HG02938 (cell line): ENCODE data around the gene ATRIP.

Experiments
- ATAC-seq: cut with Tn5 transposase; IDR thresholded peaks from one replicate; pipeline ENCODE4 v1.9.1; 2021; ENCODE audit warnings: mild to moderate bottlenecking, moderate library complexity; ENCODE audit not compliant: unreplicated experiment

The ATRIP gene

DNA sequence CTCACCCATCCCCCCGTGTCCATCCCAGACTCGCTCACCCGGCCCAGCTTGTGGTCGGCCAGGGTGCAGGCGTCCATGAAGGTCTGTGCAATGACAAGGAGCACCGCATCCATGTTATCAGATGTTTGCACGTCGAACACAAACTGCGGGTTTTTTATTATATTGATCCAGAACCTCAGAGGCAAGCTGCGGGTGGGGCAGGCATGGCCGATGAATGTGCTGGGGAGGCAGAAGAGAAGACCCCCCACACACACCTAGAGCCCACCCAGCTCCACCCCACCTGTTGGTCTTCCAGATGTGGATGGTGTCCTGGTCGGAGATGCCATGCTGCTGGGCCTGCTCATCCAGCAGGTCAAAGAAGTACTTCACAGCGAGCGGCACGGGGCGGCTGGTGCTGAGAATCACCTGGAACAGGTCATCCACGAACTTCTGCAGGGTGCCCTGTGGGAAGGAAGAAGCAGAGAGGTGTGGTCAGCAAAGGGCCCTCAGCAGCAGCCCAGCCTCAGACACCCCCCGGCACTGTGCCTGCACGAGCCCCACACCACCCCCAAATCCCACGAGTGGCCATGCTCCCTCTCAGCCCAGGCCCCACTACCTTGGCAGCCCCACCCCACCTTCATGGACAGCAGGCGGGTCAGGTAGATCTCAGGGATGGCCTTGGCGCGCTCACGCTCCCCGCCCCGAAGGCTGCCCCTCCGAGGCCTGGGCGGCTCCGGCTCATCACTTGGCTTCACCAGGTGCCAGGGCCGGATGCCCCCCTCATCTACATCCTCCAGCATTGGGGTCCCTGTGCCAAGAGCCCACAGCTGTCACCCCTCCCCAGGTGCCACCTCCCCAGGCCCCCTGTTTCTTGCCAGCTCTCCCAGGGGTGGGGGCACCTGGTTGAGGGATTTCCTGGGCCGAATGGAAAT is 37.0 kb upstream of the ATRIP start:
- ATAC-seq: no peak

DNA sequence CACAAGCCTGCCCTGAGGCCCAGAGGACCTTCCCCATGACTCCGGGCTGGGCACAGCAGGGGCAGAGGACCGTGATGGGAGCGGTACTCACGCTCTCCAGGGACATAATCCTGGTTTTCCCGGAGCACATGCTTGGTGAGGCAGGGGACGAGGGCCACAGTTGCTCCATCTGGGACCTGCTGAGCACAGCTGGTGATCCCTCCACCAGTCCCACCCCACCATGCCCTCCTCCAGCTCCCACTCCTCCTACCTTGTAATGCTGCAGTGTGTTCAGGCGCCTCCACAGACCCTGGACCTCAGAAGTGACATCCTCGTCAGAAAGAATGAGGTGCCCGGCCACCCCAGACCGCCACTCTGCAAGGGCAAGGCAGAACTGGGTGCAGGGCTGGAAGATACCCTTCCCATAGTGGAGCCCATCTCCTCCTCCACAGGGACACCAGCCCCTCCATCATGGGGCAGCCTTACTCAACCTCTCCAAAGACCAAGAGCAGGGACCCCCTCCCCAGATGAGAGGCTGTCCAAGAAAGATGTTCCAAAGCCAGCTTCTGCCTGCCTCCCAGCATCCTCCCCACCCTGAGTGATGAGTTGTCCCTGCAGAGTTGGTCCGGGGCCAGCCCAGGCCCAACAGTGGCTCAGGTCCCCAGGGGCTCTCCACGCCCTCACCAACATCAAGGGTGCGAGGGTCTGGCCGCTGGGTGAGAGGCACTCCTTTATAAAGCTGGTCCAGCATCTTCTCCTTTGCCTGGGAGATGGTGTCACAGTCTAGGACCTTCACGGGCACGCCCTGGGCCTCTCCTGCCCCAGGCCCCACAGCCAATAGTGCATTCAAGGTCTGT is 36.1 kb upstream of the ATRIP start:
- no peak for ATAC-seq

DNA sequence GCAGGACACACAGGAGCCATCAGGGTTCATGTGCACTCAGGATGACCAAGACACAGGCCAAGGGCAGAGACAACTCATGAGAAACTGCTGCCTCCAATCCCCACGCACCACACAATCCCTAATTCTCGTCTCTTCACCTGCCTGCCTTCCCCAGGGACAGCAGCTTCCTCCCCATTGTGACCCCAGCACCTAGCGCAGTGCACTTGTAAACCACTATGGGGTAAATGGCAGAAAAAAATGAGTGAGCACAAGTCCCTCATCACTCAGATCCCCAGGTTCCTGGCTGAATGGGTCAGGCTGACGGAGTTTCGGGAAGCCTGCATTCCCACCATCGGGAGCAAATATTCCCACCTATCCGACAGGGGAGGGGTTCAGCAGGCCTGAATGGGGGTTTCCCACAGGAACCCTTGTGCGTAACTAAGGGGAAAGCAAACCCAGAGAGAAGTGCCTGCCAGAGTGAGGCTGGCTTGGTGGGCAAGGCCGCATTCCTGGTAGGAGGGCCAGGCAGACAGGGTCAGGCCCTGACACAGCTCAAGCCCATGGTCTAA is 35.4 kb upstream of the ATRIP start:
- no peak for ATAC-seq

DNA sequence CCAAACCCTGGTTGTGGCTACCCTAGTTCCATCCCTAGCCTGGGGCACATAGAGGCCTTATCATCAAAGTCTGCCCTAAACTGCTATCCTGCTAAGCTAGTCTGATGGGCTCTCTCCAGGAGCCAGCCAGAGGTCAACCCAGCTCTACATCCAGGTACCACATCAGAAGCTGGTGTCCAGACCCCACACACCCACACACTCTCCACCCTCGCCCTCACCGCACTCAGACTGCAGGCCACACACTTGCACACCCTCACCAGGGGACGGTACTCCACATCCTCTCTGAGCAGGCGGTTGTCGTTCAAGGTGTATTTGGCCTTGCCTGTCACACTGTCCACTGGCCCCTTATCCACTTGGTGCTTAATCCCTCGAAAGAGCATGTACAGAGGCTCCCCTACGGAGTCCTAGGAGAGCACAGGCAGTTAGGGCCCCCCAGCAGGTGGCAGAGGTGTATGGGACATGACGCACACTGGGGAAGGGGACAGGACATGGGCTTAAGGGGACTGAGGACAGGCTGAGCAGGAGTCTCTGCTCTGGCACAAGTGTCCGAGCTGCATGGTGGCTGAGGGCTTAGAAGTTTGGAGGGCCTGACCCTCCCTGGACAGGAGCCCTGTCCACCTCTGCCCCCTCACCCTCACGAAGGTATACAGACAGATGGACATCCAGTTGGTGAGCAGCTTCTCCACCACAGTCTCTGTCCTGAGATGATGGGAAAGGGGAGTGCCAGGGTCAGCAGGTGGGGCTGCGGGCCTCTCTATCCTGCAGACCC is 34.7 kb upstream of the ATRIP start:
- ATAC-seq: no peak

DNA sequence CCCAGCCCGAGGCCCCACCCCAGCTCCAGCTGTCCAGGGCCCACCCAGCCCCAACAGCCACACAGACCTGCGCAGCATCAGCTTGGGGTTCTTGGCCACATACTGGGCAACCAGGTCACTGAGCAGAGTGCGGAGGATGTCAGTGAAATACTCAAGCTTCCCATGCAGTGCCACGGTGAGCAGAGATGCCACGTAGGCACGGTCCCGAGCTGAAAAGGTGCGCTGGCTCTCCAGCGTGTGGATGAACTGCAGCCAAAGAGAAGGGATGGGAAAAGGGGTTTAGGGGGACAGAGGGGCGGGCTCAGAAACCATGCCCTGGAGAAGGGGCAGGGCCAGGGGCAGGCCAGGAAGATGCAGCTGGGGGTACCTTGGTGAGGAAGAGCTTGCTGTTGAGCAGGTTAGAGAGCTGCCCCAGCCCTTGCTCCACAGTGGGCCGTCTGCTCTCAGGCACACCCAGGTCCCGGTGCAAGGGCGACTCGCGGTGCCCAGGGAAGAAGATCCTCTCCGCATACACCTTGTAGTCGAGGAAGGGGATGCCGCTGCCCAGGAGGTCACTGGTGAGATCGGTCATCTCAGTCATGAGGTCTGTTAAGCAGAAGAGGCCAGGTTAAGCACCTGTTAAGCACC is 34.0 kb upstream of the ATRIP start:
- ATAC-seq: no peak

DNA sequence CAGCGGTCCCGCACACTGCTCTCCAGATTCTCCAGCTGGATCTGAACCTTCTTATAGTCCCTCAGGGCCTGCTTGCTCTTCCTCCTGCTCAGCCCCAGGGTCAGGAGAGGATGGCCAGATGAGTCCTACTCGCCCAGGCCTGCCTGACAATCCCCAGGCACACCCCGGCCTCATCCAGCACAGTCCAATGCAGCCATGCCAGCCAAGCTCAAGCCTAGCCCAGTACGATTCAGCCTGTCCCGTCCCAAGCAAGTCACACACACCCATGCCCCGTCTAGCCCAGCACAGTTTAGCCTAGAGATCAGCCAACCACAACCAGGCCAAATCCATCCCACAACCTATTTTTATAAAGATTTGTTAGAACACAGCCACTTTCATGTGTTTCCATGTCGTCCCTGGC is 33.5 kb upstream of the ATRIP start:
- ATAC-seq: no peak

DNA sequence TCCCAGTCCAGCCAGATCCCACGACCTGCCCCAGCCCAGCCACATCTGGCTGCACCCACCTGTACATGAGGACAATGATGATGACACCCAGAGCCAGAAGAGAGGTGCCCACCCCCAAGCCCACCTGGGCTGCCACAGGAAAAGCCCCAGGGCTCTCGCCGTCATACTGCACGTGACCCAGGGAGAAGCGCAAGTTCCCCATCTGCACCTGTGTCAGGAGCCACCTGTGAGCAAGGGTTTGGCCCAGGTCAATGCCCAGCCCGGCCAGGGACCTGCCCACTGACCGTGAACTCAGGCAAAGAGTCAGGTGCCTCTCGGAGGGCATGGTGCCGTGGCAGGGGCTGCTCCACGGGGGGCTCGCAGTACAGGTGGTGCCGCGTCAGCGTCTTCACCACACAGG is 32.9 kb upstream of the ATRIP start:
- ATAC-seq: no peak

DNA sequence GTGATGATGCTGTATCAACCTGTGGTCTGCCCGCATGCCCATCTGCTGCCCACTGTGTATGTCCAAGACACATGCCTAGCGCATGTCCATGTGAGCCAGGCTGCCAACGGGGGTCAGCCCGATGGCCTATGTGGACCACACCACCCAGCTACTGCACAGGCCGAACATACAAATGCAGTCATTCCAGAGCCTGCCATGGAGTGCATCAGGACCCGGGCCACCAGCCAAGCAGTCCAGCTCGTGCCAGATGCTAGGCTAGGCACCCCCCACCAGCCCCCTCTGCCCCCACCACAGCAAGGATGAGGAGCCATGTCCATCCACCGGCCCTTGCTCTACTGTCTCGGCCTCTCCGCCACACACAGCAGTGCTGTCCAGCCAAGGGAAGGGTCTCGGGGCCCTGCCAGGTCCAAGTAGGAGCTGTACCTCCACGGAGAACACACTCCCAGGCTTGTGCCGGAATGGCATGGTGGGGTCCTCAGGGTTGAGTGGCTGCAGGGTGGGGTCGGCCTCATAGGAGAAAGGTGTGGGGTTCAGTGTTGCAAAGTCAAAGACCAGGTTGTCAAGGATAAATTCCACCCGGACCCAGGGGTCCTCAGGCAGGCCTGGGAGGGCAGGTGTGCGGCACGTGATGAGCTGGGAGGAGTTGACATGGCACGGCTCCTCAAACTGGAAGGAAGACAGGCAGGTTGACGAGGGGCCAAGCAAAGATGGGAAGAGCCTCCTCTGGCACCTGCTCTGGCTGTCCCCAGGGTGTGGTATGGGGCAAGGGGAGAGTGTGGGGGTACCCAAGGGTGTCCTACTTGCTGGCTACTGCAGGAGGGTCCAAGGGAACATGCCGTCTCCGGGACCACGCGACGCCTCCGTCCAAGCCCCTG is 31.9 kb upstream of the ATRIP start:
- no peak for ATAC-seq

DNA sequence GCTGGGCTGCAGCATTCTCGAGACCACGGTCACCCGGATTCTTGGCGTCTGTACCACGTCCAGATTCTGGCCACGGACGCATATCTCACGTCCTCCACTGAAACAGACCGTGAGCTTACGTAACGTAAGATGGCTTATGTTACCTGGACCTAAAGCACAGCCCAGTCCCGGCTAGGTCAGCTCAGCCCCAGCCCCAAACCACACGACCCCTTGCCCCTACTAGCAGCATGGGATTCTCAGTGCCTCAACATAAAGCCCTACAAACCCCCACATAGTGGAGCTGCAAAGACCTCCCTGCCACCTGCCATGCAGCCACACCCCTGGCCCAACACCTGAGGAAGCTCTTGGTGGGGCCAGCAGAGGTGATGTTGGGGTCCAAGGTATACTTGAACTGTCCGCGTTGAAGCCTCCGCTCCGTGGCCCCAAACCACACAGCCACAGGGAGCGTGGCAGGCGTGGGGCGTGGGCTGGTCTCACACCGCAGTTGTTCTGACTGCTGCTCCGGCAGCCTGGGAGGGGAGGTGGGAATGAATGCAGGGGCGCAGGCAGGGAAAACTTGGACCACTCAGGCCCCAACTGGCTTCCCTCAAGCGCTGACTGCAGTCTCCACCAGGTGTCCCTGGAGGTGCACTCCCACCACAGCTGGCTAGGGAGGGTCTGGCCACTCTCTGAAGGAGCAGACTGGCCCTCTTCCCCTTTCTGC is 31.1 kb upstream of the ATRIP start:
- ATAC-seq: no peak

DNA sequence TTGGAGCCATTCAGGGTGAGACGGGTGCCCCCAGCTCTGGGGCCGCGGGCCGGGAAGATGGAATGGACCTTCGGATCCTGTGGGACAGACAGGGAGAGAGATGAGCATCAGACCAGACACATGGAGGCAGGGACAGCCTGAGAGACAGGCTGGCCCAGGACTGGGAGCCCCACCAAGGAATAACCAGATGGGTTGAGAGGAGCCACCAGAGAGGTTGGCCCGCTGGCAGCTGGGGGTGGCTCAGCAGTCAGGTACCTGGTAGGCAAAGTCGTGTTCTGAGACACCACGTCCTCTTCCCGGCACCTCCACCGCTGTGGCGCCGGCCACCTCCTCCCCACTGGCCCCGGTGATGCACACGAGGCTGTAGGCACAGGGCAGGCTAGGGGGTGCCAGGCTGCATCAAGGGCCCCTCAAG is 30.4 kb upstream of the ATRIP start:
- ATAC-seq: no peak

DNA sequence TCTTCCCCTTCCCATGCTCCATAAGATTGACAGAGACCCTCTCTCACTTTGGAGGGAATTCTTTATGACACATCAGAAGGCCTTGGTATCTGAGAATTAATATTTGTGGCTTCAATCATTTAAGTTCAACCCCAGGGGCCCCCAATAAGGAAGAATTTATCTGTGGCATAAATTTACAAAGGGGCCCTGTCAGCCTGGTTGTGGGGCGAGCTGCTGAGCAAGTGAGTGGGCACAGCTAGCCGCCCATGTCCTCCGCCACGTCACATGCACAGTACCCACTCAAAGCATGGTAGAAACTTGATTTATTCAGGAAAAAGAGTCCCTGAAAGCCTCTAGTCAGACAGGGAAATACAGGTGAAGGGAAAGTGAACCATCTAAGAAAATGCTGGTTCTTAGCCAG is 30.0 kb upstream of the ATRIP start:
- no peak for ATAC-seq

DNA sequence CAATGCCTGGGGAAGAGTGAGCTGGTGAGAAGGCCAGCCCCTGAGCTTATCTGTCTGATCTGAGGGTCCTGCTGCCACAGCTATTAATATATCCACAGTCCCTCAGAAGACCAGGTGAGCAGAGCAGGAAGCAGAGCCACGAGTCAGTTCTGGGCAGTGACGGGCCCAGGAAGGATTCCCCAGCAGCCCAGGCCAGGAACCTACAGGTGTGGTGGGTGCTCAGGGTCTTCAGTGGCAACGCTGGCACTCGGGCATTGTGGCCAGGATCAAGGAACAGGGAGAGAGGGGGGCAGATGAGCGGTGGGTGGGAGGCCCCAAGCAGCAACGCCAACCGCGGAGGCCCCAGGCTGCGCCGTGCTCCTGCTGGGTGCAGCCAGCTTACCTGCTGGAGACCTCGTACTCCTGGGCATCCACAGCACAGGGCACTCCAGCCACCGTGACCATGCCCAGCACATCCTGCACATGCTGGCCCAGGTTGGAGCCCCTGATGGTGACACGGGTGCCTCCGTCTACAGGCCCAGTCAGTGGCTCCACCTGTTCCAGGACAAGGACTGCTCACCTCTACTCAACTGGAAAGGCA is 28.9 kb upstream of the ATRIP start:
- ATAC-seq: no peak

DNA sequence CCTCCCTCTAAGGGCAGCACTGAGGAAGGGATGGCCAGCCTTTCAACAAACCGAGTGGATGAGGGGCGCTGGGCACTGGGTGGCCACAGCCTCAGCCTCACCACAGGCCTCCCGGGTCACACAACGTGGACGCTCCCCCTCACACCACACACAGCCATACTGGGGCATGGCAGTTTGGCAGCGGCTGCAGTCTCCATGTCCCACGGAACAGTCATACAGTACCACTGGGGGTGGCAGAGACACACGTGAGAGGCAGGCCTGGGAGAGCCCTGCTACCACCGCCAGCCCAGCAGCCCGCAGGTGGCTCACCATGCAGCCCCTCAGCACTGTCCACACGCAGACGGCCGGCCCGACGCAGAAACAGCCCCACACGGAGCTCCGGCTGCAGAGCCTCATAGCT is 28.4 kb upstream of the ATRIP start:
- no peak for ATAC-seq

DNA sequence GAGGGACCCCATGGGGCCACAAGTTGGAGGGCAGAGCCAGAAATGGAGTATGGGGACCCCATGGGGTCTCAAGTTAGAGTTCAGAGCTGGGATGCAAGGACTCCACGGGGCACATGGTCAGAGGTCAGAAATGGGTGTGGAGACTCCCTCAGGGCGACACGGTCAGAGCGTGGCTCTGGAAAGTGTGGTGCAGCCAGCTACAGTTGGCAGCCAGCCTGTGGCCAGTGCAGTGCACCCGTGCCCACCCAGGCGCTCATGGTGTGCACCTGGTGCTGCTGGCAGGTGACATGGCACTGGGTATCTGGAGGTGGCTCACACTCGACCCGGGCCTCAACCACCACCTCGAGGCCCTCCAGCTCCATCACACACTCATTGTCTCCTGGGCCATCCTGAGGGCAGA is 27.9 kb upstream of the ATRIP start:
- ATAC-seq: no peak

DNA sequence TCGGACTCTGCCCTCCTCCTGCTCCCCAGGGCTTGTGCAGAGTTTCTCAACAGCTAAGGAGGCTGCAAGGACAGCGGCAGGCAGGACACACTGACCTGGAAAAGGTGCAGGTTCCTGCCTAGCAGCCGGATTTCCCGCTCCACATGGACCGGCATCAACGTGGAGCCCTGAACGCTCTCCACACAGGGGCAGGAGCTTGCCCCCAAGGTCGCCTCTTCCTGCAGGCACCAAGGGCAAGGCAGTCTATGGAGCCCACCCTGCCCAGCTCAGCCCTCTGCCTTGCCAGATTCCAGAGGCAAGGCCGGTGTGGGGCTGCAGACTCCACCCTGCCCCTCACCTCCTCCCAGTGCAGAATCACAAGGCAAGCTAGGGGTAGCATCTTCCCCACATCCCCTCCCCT is 27.4 kb upstream of the ATRIP start:
- ATAC-seq: no peak

DNA sequence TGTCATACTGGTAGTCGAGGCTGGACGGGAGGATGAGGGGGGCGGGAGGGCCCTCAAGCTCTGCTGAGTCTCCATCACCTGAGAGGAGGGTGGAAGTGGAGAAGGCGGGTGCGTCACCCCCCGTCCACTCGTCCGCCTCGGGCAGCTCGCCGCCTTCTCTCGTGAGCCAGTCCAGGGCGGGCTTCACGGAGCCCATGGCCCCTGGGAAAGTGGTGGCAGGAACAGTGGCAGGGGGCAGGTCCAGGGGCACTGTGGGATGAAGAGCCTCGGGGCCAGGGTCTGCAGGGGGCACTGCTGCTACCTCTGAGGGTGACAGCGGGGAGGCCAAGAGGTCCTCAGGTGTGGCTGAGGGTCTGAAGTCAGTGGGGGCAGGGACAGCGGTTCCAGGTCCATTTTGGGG is 26.9 kb upstream of the ATRIP start:
- no peak for ATAC-seq

DNA sequence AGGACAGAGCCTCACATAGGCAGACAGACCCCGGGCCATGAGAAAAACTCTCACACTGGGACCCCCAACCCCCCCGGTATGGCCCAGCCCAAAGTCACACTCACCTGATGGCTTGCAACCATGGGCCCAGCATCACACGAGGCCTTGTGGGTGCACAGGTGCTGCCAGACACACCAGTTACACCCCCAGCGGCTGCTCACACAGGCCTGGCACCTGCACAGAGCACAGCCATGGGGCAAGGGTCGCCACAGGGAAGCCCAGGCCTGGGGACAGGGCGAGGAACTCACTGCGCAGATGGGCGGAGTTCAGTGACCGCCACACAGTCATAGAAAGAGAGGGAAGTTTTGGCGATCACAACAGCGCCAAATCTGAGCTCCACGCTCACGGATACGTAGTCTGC is 26.0 kb upstream of the ATRIP start:
- no peak for ATAC-seq

DNA sequence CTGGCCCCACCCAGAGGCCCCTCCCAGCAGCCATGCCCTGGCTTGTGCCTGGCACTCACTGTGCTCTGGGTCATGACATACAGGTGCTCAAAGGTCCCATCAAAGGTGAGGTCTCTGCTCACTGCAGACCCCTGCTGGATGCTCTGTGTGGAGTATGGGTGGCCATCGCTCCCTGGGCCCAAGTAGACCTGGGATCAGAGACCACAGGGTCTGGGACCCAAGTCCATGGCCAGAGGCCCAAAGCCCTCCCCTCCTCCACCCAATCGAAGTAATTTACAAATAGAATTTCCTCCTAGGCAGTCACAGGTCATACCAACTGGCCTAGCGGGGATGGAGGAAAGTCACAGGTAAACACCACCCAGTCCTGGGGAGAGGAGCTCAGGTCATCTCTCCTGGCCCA is 24.3 kb upstream of the ATRIP start:
- no peak for ATAC-seq

DNA sequence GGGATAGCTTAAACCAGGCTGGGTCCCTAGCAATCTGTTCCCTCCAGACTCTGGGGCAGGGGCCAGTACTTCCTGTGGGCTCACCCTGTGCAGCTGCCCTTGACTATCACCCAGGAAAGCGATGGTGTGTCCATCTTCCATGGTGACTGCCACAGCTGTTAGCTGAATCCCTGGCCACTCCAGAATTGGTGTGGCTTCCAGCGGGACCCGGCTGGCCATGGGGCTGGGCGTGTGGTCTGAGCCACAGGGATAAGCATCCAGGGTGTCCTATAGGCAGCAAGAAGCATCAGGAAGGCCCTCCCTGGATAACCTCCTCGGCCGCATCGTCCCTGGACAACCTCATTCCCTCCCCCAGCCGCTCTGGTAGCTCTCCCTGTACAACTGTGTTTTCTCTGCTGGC is 23.9 kb upstream of the ATRIP start:
- ATAC-seq: no peak
